OCI-LY1 (cell line): Measurements from ENCODE around the gene CTNNA2.

Experiments
- H2AFZ ChIP-seq: fragments of 200-600 bp; sonication (generic), shearing (Covaris generic); 2 replicates; pipeline ENCODE4 v1.6.0; 2014; ENCODE audit warnings: antibody characterized with exemption, mild to moderate bottlenecking, low read length
- H3F3A ChIP-seq: fragments of 200-600 bp; sonication (generic), shearing (Covaris generic); 2 replicates; pipeline ENCODE4 v1.6.0; 2014; ENCODE audit warnings: mild to moderate bottlenecking, antibody characterized with exemption, low read length, moderate library complexity; ENCODE audit not compliant: insufficient read depth
- H3K27ac ChIP-seq: fragments of 200-600 bp; sonication (generic); 2 replicates; pipeline ENCODE4 v1.5.1; 2014; ENCODE audit warnings: low read length, mixed run types, mild to moderate bottlenecking, low read depth; ENCODE audit not compliant: poor library complexity, severe bottlenecking
- H3K27me3 ChIP-seq: fragments of 200-600 bp; sonication (generic); 2 replicates; pipeline ENCODE4 v1.6.0; 2014; ENCODE audit warnings: antibody characterized with exemption, mild to moderate bottlenecking, low read length, moderate library complexity; ENCODE audit not compliant: insufficient read depth
- H3K36me3 ChIP-seq: fragments of 200-600 bp; sonication (generic); 2 replicates; pipeline ENCODE4 v1.6.1; 2014; ENCODE audit warnings: mild to moderate bottlenecking, antibody characterized with exemption, low read length, moderate library complexity, mixed read lengths; ENCODE audit not compliant: insufficient read depth
- H3K4me1 ChIP-seq: fragments of 200-600 bp; sonication (generic); 2 replicates; pipeline ENCODE4 v1.5.1; 2014; ENCODE audit warnings: mild to moderate bottlenecking, low read length, moderate library complexity; ENCODE audit not compliant: insufficient read depth, severe bottlenecking
- H3K4me2 ChIP-seq: fragments of 200-600 bp; sonication (generic), shearing (Covaris generic); 2 replicates; pipeline ENCODE4 v1.6.1; 2014; ENCODE audit warnings: low read length
- H3K4me3 ChIP-seq: fragments of 200-600 bp; sonication (generic); 2 replicates; pipeline ENCODE4 v1.5.1; 2014; ENCODE audit warnings: low read length, low read depth, mild to moderate bottlenecking, mixed read lengths; ENCODE audit not compliant: poor library complexity, severe bottlenecking
- H3K79me2 ChIP-seq: fragments of 200-600 bp; shearing (Covaris generic); 2 replicates; pipeline ENCODE4 v1.6.1; 2016; ENCODE audit warnings: mixed run types, low read length, mixed read lengths; ENCODE audit not compliant: insufficient read depth
- H3K9ac ChIP-seq: fragments of 200-600 bp; sonication (generic), shearing (Covaris generic); 2 replicates; pipeline ENCODE4 v1.6.1; 2014; ENCODE audit warnings: mild to moderate bottlenecking, low read length, mixed read lengths
- H3K9me2 ChIP-seq: fragments of 200-600 bp; sonication (generic), shearing (Covaris generic); 2 replicates; pipeline ENCODE4 v1.6.1; 2014; ENCODE audit warnings: low read depth, mild to moderate bottlenecking, low read length, mixed read lengths
- H3K9me3 ChIP-seq: fragments of 200-600 bp; shearing (Covaris generic); 2 replicates; pipeline ENCODE4 v1.6.1; 2014; ENCODE audit warnings: low read length, mixed read lengths
- H4K20me1 ChIP-seq: fragments of 200-600 bp; sonication (generic), shearing (Covaris generic); 2 replicates; pipeline ENCODE4 v1.6.0; 2016; ENCODE audit warnings: mild to moderate bottlenecking, low read length; ENCODE audit not compliant: insufficient read depth
- EZH2 ChIP-seq: fragments of 200-600 bp; sonication (generic), shearing (Covaris generic); IDR thresholded peaks from 2 replicates; pipeline ENCODE4 v1.8.0; 2017; ENCODE audit warnings: borderline replicate concordance, mixed run types, mild to moderate bottlenecking, antibody characterized with exemption, low read length, moderate library complexity, mixed read lengths
- TF ChIP-seq, protein P1 (sequence below): fragments of 200-600 bp; sonication (generic), shearing (Covaris generic); IDR thresholded peaks from 2 replicates; pipeline ENCODE4 v1.5.1; 2017; ENCODE audit warnings: mild to moderate bottlenecking, antibody characterized with exemption, low read length, moderate library complexity, mixed read lengths

Gene CTNNA2

DNA sequence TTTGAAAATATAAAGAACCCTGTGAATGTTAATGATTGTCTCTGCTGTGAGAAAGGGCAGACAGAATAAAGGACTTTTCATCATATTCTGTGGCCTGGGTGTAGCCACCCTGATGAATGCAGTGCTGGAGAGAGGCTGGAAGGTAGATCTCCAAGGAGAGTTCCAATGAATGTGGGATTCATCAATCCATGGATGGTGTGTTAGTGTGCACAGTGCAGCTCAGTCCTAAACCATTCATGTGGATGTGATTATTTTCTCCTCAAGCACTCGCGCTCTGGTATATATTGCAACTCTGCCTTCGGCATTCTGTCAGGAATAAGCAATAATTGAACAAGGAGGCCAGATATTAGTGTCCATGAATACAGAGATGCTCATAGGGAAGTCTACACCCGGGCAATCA lies 744.6 kb downstream of the CTNNA2 start:
- H2AFZ ChIP-seq: no peak overlapping the region
- H3K27ac ChIP-seq: no peak overlapping the region
- no peaks in the 10 kb centered on the region for H3K79me2 ChIP-seq
- TF ChIP-seq, protein P1, sequence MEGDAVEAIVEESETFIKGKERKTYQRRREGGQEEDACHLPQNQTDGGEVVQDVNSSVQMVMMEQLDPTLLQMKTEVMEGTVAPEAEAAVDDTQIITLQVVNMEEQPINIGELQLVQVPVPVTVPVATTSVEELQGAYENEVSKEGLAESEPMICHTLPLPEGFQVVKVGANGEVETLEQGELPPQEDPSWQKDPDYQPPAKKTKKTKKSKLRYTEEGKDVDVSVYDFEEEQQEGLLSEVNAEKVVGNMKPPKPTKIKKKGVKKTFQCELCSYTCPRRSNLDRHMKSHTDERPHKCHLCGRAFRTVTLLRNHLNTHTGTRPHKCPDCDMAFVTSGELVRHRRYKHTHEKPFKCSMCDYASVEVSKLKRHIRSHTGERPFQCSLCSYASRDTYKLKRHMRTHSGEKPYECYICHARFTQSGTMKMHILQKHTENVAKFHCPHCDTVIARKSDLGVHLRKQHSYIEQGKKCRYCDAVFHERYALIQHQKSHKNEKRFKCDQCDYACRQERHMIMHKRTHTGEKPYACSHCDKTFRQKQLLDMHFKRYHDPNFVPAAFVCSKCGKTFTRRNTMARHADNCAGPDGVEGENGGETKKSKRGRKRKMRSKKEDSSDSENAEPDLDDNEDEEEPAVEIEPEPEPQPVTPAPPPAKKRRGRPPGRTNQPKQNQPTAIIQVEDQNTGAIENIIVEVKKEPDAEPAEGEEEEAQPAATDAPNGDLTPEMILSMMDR: no peak
- H3K27me3 ChIP-seq: no peaks in the 10 kb centered on the region
- no peaks in the 10 kb centered on the region for H3K9me2 ChIP-seq
- H3F3A ChIP-seq: no peaks in the 10 kb centered on the region
- H3K4me2 ChIP-seq: no peak overlapping the region
- H3K9me3 ChIP-seq: no peaks in the 10 kb centered on the region
- no peaks in the 10 kb centered on the region for H4K20me1 ChIP-seq
- H3K9ac ChIP-seq: no peak overlapping the region
- H3K36me3 ChIP-seq: no peaks in the 10 kb centered on the region
- H3K4me1 ChIP-seq: no peaks in the 10 kb centered on the region
- no peak overlapping the region for H3K4me3 ChIP-seq

DNA sequence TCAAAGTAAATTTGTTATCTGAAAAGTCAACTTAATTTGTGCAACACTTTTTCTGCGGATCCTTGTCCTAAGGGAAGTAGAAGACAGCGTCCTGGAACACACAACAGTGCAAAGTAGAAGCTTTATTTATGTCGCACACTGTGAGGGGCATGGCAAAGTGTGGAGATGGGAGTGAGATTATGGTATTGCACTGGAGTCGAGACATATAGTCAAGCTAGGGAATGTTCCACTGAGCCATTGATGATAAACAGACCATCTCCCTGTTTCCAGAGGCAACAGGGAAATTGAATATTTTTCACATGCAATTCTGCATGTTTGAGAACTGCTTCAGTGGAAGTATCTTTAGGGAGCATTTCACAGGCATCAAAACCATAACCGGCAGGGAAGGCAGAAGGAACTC lies 745.5 kb downstream of the CTNNA2 start:
- H3K9ac ChIP-seq: no peak overlapping the region

GRCh38 chr2:80258793-80259192 lies 745.9 kb downstream of the CTNNA2 start:
- Histone ChIP-seq H3K9me3 (no peaks in the 10 kb centered on the region), H3K79me2 (no peaks in the 10 kb centered on the region), H3K4me3 (no peak overlapping the region), H3K9ac (no peak overlapping the region), H2AFZ (no peak overlapping the region), H3K9me2 (no peaks in the 10 kb centered on the region), H3K27me3 (no peaks in the 10 kb centered on the region), H3K27ac (no peak overlapping the region), H3K4me2 (no peak overlapping the region), H3F3A (no peaks in the 10 kb centered on the region), H3K36me3 (no peaks in the 10 kb centered on the region), H4K20me1 (no peaks in the 10 kb centered on the region), H3K4me1 (no peaks in the 10 kb centered on the region)
- TF ChIP-seq, protein P1: no peak
- no peak for TF ChIP-seq EZH2

More for the DNA sequence above, 745.5 kb downstream of the CTNNA2 start:
- no peaks in the 10 kb centered on the region for H3K4me1 ChIP-seq
- no peak for TF ChIP-seq EZH2
- TF ChIP-seq, protein P1: no peak
- no peaks in the 10 kb centered on the region for H3K27me3 ChIP-seq
- H3K79me2 ChIP-seq: no peaks in the 10 kb centered on the region
- no peaks in the 10 kb centered on the region for H3K36me3 ChIP-seq
- no peaks in the 10 kb centered on the region for H3F3A ChIP-seq
- no peak overlapping the region for H2AFZ ChIP-seq
- H3K4me3 ChIP-seq: no peak overlapping the region
- no peak overlapping the region for H3K4me2 ChIP-seq
- no peaks in the 10 kb centered on the region for H3K9me2 ChIP-seq
- H4K20me1 ChIP-seq: no peaks in the 10 kb centered on the region
- no peak overlapping the region for H3K27ac ChIP-seq
- H3K9me3 ChIP-seq: no peaks in the 10 kb centered on the region
